SU-DHL-6 (cell line): Measurements from ENCODE around the gene LRRC49.

Source experiments
- CTCF ChIP-seq: fragments of 200-600 bp; sonication (generic); IDR thresholded peaks from one replicate; pipeline ENCODE4 v1.5.1; 2017; ENCODE audit warnings: antibody characterized with exemption, mild to moderate bottlenecking, low read length, moderate library complexity; ENCODE audit not compliant: insufficient read depth, poor library complexity, severe bottlenecking
- EZH2phosphoT487 ChIP-seq: fragments of 200-600 bp; sonication (generic), shearing (Covaris generic); conservative IDR thresholded peaks from 2 replicates; pipeline ENCODE4 v1.6.1; 2018; ENCODE audit warnings: mild to moderate bottlenecking, antibody characterized with exemption, low read length, moderate library complexity, mixed read lengths

- TF ChIP-seq CTCF (no peak), EZH2phosphoT487 (no peak)
These were observed 29.0 kb upstream of the LRRC49 start for GRCh38 chr15:70863450-70864218.
